ENCODE data around the gene RALGDS. TPM values are rescaled to one million over a fixed set of nuclear protein-coding genes. Genes with fewer than 3 reads are reported as not detected.

Gene RALGDS
- polyA plus RNA-seq, 1 donor (not counting 4 experiments of a cell fraction or from before 2014, with no cell fraction given): 22.6 TPM

GRCh38 chr9:133140606-133141005 is 19.6 kb upstream of the RALGDS start:
- no peak overlapping the region for H3K4me2 ChIP-seq (ENCODE audit: control insufficient read depth, extremely low read depth, insufficient read depth, low read depth, low read length)
- peaks cover 16% of the 10 kb centered on the region for H3K4me1 ChIP-seq (ENCODE audit: control insufficient read depth, extremely low read depth, insufficient read depth, low read length)
- no peaks in the 10 kb centered on the region for H3K9me1 ChIP-seq (ENCODE audit: control insufficient read depth, extremely low read depth, insufficient read depth, low read length)
- no peaks in the 10 kb centered on the region for H3K9me3 ChIP-seq (ENCODE audit: control insufficient read depth, low read depth, low read length)
- H3K27ac ChIP-seq (ENCODE audit: control insufficient read depth, insufficient read depth, low read length): no peak overlapping the region
- no peak overlapping the region for H2AFZ ChIP-seq (ENCODE audit: control insufficient read depth, low read length)
- dilution Hi-C loops (cut with MboI; ENCODE audit: extremely low pct_ligation_motif_present, low sequenced_read_pairs): no loop called here
- peaks cover 56% of the 10 kb centered on the region for H4K20me1 ChIP-seq (ENCODE audit: control insufficient read depth, extremely low read depth, insufficient read depth, low read length)
- H3K27me3 ChIP-seq (ENCODE audit: control insufficient read depth, extremely low read depth, insufficient read depth, low read length): no peaks in the 10 kb centered on the region
- H3K79me2 ChIP-seq (ENCODE audit: control insufficient read depth, insufficient read depth, low read length): peaks cover 44% of the 10 kb centered on the region
- no peak overlapping the region for H3K4me3 ChIP-seq (ENCODE audit: control insufficient read depth in 2 of 3, extremely low read depth in 1 of 3, insufficient read depth in 2 of 3, low read depth in 1 of 3, low read length in 3 of 3)
- no peak overlapping the region for H3K9ac ChIP-seq (ENCODE audit: control insufficient read depth, extremely low read depth, insufficient read depth, low read length)
- TF ChIP-seq EZH2 (IDR thresholded peaks at IDR 0.05; ENCODE audit: low read length): no peak
- TF ChIP-seq CTCF (optimal IDR thresholded peaks at IDR 0.05 in 1 of 3, IDR thresholded peaks at IDR 0.05 in 1 of 3, conservative IDR thresholded peaks at IDR 0.05 in 1 of 3; ENCODE audit: extremely low read depth in 1 of 3, insufficient read depth in 2 of 3, low read length in 3 of 3): no peak
- DNase-seq (ENCODE audit: low read depth, low spot score) (no peak), FAIRE-seq (no peak)
- peaks cover 0 to 4% of the 10 kb centered on the region in 2 experiments for H3K36me3 ChIP-seq (ENCODE audit: control insufficient read depth in 2 of 2, extremely low read depth in 1 of 2, insufficient read depth in 2 of 2, low read length in 2 of 2)

GRCh38 chr9:133140174-133140505 is 19.1 kb upstream of the RALGDS start:
- H3K9ac ChIP-seq (ENCODE audit: control insufficient read depth, extremely low read depth, insufficient read depth, low read length): no peak overlapping the region
- no peaks in the 10 kb centered on the region for H3K27me3 ChIP-seq (ENCODE audit: control insufficient read depth, extremely low read depth, insufficient read depth, low read length)
- no peaks in the 10 kb centered on the region for H3K9me3 ChIP-seq (ENCODE audit: control insufficient read depth, low read depth, low read length)
- FAIRE-seq: no peak
- H3K79me2 ChIP-seq (ENCODE audit: control insufficient read depth, insufficient read depth, low read length): peaks cover 41% of the 10 kb centered on the region
- H3K4me3 ChIP-seq (ENCODE audit: control insufficient read depth in 2 of 3, extremely low read depth in 1 of 3, insufficient read depth in 2 of 3, low read depth in 1 of 3, low read length in 3 of 3): no peak overlapping the region
- dilution Hi-C loops (cut with MboI; ENCODE audit: extremely low pct_ligation_motif_present, low sequenced_read_pairs): no loop called here
- H3K36me3 ChIP-seq (ENCODE audit: control insufficient read depth in 2 of 2, extremely low read depth in 1 of 2, insufficient read depth in 2 of 2, low read length in 2 of 2): peaks cover 0 to 2% of the 10 kb centered on the region in 2 experiments
- TF ChIP-seq CTCF (optimal IDR thresholded peaks at IDR 0.05 in 1 of 3, IDR thresholded peaks at IDR 0.05 in 1 of 3, conservative IDR thresholded peaks at IDR 0.05 in 1 of 3; ENCODE audit: extremely low read depth in 1 of 3, insufficient read depth in 2 of 3, low read length in 3 of 3): no peak
- no peak for TF ChIP-seq EZH2 (IDR thresholded peaks at IDR 0.05; ENCODE audit: low read length)
- no peak overlapping the region for H3K27ac ChIP-seq (ENCODE audit: control insufficient read depth, insufficient read depth, low read length)
- peaks cover 57% of the 10 kb centered on the region for H4K20me1 ChIP-seq (ENCODE audit: control insufficient read depth, extremely low read depth, insufficient read depth, low read length)
- H2AFZ ChIP-seq (ENCODE audit: control insufficient read depth, low read length): no peak overlapping the region
- no peaks in the 10 kb centered on the region for H3K9me1 ChIP-seq (ENCODE audit: control insufficient read depth, extremely low read depth, insufficient read depth, low read length)
- peaks cover 20% of the 10 kb centered on the region for H3K4me1 ChIP-seq (ENCODE audit: control insufficient read depth, extremely low read depth, insufficient read depth, low read length)
- no peak for DNase-seq (ENCODE audit: low read depth, low spot score)
- no peak overlapping the region for H3K4me2 ChIP-seq (ENCODE audit: control insufficient read depth, extremely low read depth, insufficient read depth, low read depth, low read length)
